GM03348 (cell line): ENCODE measurements around the gene AXDND1.
A peak's percentile ranks its signal among the peaks of the same experiment; 100 is the strongest.
"Not testable (repeated sequence)": the region's sequence is repeated elsewhere in the genome, so short reads cannot be mapped to it uniquely, and the experiment has no call there.

Experiments used
- DNase-seq: peaks from one replicate; pipeline ENCODE4 v3.0.0; 2012; ENCODE audit warnings: low spot score

Gene AXDND1

GRCh38 chr1:179476484-179476883 lies 110.7 kb downstream of the AXDND1 start:
- DNase-seq = no peak

DNA sequence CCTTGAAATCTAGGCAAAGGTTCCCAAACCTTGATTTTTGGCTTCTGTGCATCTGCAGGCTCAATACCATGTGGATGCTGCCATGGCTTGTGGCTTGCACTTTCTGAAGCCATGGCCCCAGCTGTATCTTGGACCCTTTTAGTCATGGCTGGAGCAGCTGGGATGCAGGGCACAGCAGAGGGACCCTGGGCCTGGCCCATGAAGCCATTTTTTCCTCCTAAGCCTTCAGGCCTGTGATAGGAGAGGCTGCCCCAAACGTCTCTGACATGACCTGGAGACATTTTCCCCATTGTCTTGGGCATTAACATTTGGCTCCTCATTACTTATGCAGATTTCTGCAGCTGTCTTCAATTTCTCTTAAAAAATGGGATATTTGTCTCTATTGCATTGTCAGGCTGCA lies 112.6 kb downstream of the AXDND1 start:
- no peak for DNase-seq

DNA sequence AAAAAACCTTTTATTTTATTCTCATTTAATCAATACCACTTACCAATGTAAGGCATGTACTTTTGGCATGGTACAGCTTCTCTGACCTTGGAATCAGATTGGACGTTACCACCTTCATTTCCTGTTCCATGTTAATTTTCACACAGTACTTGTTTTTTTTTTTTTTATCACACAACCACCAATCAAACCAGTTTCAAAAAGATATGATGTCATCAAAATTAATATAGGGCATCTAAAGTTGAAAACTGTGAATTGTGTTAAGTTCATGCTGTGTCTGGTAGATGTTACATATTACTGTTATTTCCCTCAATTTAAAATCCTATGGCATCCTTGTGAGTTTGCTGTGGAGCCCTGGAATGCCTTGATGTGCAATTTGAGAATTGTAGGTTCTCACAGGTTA lies 124.8 kb downstream of the AXDND1 start:
- no peak for DNase-seq

GRCh38 chr1:179493323-179493722 lies 127.6 kb downstream of the AXDND1 start:
- DNase-seq = no peak

- no peak for DNase-seq
Observed at GRCh38 chr1:179506199-179506598, 140.4 kb downstream of the AXDND1 start.

DNA sequence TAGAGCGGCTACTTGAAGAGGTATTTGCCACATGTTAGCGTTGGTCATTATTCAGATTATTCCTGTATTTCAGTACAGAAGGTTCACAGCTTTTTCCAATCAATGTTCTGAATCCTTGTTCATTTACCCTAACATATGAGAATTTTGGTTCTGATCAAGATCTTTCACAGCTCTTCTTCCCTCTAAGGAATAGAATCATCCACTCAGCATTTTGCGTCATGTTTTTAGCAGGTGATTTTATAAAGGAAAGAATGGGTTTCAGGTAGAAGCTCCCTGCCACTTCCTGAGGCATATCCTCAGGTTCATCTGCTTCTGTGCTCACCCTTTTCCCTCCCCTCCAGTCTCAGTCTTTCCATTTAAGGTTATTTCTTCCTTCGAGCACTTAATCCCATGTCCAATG lies 143.6 kb downstream of the AXDND1 start:
- no peak for DNase-seq

DNA sequence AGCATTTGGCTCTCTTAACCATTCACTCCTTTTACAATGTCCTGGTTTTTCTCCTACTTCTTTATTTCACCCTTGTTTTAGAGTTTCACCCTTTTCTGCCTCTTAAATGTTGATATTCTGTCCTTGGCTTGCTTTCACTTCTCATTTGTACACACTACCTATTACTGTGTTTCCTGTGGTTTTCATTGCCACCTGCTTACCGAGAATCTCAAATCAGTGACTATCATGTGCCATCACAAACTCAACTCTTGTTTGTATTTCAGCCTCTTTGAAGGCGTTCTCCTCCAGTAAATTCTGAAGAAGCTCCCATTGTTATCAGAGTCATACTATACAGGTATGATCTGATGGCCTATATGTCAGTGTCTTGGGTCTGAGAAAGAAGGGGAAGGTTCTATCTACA lies 144.3 kb downstream of the AXDND1 start:
- DNase-seq = no peak

DNA sequence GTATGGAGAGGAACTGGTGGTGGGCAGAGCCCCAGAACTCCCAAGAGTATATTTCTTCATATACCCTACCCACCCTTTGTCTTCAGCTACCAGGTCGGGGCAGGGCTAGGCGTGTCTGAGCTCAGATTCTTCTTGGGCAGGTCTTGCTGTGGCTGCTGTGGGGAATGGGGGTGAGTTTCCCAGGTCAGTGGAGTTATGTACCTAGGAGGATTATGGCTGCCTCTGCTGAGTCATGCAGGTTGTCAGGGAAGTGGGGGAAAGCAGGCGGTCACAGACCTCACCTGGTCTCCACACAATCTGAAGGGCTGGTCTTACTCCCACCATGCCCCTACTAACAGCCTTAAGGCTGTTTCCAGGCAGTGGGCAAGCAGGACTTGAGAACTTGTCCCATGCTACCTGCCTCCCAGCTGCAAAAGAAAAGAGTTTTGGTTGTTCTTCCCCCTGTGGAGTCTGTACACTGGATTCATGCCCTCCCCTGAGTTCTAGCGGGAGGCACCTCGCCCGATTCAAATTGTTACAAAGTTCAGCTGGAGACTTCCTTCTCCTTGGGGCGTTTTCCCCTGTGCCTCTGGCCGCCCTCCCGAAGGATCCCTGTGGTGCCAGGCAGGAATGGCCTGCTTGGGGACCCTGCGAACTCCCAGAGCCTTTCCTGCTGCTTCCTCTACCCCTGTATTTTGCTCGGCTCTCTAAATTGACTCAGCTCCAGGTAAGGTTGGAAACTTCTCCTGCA lies 151.4 kb downstream of the AXDND1 start:
- no peak for DNase-seq

- not testable (repeated sequence) for DNase-seq
Observed at GRCh38 chr1:179518544-179518943, 152.8 kb downstream of the AXDND1 start.

- DNase-seq = no peak
Observed at GRCh38 chr1:179529482-179530195, 163.9 kb downstream of the AXDND1 start.

DNA sequence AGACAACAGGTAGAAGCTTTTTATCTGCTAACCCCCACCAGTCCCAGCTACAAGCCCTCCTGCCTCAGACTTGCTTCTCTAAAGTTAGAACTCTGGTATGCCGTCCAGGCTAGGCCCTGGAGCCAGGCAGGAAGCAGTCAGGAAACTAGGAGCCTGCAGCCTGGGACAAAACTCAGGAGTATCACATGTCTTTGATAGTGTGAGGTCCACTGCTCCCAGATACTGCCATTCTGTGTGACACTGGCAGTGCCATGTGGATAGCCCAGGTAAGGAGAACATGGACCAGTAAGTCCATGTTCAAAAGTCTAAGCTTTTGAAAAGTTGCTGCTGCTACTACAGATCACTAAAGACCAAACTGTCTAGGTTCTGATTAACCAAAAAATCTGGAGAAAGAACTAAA lies 164.6 kb downstream of the AXDND1 start:
- DNase-seq = no peak

DNA sequence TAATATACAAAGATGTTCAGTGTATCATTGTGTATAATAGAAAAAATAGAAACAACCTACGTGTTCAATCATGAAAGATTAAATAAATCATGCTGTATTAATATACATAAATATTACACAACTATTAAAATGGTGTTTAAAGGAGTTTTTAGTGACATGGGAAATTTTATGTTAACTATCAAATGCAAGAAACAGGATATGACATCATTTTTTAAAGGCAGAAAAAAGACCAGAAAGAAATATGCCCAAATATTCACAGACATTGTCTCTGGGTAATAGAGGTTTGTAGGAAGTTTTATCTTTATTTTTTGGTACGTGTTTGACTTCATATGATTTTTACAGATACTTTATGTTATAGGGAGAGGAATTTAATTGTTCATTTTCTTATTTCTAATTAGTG lies 176.0 kb downstream of the AXDND1 start:
- no peak for DNase-seq

- DNase-seq = no peak
Observed at GRCh38 chr1:179545321-179545720, 179.6 kb downstream of the AXDND1 start.

GRCh38 chr1:179547021-179547535 lies 181.3 kb downstream of the AXDND1 start:
- no peak for DNase-seq

DNA sequence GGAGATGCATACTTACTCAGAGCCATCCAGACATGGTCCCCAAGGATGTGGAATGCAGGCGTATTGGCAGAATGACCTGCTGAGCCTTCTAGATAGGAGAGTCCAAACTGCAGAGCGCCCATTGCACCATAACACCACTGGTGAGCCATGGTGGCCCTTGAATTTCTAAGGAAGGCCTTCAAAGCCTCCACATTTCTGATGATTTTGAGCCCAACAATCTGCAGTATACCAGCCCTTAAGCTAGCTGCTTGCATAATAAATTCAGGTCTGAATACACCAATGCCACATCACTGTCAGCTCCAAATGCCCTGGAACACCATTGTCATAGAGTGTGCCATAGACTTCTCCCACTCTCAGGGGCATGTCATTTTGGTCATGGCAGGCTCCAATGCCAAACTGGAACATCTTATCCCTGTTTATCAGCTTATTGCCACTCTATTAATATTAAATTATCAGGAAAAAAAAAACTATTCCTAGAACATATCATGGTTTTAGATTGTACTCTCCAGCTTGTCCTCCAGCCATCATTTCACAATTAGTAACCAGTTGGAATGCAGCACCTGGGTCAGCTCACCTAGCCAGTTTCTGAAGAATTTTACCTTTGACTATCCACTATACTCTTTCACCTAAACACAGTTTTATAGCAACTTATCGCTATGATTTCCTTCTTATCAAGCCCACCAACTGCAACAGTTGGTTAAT lies 183.0 kb downstream of the AXDND1 start:
- DNase-seq = no peak

DNA sequence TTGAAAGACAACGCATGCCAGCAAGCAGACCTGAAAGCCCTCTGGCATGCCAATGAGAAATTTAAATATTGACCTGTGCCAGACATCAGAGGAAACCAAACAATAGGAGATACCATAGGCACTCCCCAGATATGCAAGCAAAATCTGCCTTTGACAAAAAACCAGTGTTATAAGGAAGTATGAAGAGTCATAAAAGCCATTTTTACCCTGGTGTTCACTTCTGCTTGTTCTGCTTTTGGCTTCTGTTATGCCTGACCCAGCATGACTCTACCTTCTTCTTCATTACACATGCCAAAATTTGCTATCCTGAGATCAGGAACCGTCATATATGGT lies 183.6 kb downstream of the AXDND1 start:
- DNase-seq = no peak

- peak; percentile 39 for DNase-seq
Observed at GRCh38 chr1:179550746-179551682, 185.2 kb downstream of the AXDND1 start.

GRCh38 chr1:179554427-179554826 lies 188.7 kb downstream of the AXDND1 start:
- no peak for DNase-seq

- no peak for DNase-seq
Observed at GRCh38 chr1:179558078-179558477, 192.3 kb downstream of the AXDND1 start.

- DNase-seq = no peak
Observed at GRCh38 chr1:179575497-179576314, 209.9 kb downstream of the AXDND1 start, which contains the start of gene NPHS2. Gene NPHS2, minus strand, starts transcription at chr1:179575948. Its CDS starts 84 bp downstream, at chr1:179575864.

GRCh38 chr1:179576509-179576908 lies 210.7 kb downstream of the AXDND1 start:
- no peak for DNase-seq
